ENCODE data around the gene SNHG17. TPM values are rescaled to one million over a fixed set of nuclear protein-coding genes. Genes with fewer than 3 reads are reported as not detected.
A peak's percentile ranks its signal among the peaks of the same experiment; 100 is the strongest.

The SNHG17 gene
- polyA plus RNA-seq, 2 of the 4 experiments (the other 2 are of a cell fraction) = 125 to 154 TPM

DNA sequence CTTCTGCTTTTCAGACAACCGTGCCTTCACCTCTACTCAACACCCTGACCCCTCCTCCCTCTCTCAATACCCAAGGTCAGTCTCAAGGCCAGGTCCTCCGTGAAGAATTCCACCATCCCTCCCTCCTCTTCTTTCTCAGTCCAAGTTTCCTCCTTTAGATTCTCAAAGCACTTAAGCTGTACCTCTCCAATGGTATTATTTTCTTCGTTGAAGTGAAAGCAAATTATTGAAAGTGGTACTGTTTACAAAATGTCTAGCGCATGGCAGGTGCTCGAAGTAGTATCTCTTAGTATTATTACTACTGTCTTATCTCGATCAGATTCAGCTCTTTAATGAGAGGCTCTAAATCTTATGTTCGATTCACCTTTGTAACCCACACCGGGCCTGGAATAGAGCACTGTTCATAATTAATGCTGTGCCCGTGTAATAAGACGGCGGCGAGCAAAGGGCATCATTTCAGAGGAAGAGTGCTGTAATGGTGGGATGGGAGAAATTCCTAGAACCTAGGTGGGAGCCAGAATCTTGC lies 36.9 kb upstream of the SNHG17 start:
- CTCF ChIA-PET = interaction anchor here (0.7 to 11.1 kb wide), 18 partner anchors 9 to 152 kb away, joined by 3 to 110 read pairs (median 4); partner anchors contain the start of gene SNHG17
- Histone ChIP-seq H3K9me3 (no peaks in the 10 kb centered on the region), H3K4me1 (peaks cover 18% of the 10 kb centered on the region), H3K4me2 (peak overlapping the region; percentile 76), H3K4me3 (peak overlapping the region; percentile 89), H3K27ac (peak overlapping the region; percentile 68 to 74)
- FAIRE-seq = no peak
- no peak for DNase-seq (ENCODE audit: low read depth in 1 of 2, low spot score in 1 of 2)
- POLR2A ChIA-PET = interaction anchor here (0.9 to 2.0 kb wide), 8 partner anchors 12 to 113 kb away, joined by 3 to 30 read pairs (median 4); partner anchors contain the start of gene SNHG17
- WGBS (ENCODE audit: missing lambda C conversion rate) = 25% methylated on average over 12 of the region's 12 CpGs
- TF ChIP-seq, protein P1, sequence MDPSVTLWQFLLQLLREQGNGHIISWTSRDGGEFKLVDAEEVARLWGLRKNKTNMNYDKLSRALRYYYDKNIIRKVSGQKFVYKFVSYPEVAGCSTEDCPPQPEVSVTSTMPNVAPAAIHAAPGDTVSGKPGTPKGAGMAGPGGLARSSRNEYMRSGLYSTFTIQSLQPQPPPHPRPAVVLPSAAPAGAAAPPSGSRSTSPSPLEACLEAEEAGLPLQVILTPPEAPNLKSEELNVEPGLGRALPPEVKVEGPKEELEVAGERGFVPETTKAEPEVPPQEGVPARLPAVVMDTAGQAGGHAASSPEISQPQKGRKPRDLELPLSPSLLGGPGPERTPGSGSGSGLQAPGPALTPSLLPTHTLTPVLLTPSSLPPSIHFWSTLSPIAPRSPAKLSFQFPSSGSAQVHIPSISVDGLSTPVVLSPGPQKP (IDR thresholded peaks at IDR 0.05; ENCODE audit: low read depth, low read length) = no peak
- TF ChIP-seq HOXB13 (CRISPR knock-in tag; IDR thresholded peaks at IDR 0.05; ENCODE audit: low read depth) (no peak), KDM5A (IDR thresholded peaks at IDR 0.05) (no peak), POLR2A (IDR thresholded peaks at IDR 0.05; ENCODE audit: low read length) (no peak), EHF (CRISPR knock-in tag; IDR thresholded peaks at IDR 0.05) (no peak), MAZ (IDR thresholded peaks at IDR 0.05; ENCODE audit: borderline replicate concordance, low read depth, low read length) (no peak), MAFK (IDR thresholded peaks at IDR 0.05; ENCODE audit: partially characterized antibody) (no peak), NFE2L2 (conservative IDR thresholded peaks at IDR 0.05; ENCODE audit: low read length) (no peak), SREBF2 (IDR thresholded peaks at IDR 0.05) (no peak), ZNF302 (CRISPR knock-in tag; IDR thresholded peaks at IDR 0.05) (no peak), ZFP36 (IDR thresholded peaks at IDR 0.05; ENCODE audit: borderline replicate concordance, partially characterized antibody) (no peak), HDAC2 (IDR thresholded peaks at IDR 0.05) (no peak), CBX2 (IDR thresholded peaks at IDR 0.05; ENCODE audit: borderline replicate concordance, low read depth) (no peak), HOXA7 (CRISPR knock-in tag; IDR thresholded peaks at IDR 0.05) (no peak), BHLHE40 (IDR thresholded peaks at IDR 0.05; ENCODE audit: low read depth, low read length) (no peak), CBX8 (IDR thresholded peaks at IDR 0.05) (no peak)
- TF ChIP-seq, protein P2, sequence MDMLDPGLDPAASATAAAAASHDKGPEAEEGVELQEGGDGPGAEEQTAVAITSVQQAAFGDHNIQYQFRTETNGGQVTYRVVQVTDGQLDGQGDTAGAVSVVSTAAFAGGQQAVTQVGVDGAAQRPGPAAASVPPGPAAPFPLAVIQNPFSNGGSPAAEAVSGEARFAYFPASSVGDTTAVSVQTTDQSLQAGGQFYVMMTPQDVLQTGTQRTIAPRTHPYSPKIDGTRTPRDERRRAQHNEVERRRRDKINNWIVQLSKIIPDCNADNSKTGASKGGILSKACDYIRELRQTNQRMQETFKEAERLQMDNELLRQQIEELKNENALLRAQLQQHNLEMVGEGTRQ (IDR thresholded peaks at IDR 0.05) = no peak
- TF ChIP-seq, protein P3, sequence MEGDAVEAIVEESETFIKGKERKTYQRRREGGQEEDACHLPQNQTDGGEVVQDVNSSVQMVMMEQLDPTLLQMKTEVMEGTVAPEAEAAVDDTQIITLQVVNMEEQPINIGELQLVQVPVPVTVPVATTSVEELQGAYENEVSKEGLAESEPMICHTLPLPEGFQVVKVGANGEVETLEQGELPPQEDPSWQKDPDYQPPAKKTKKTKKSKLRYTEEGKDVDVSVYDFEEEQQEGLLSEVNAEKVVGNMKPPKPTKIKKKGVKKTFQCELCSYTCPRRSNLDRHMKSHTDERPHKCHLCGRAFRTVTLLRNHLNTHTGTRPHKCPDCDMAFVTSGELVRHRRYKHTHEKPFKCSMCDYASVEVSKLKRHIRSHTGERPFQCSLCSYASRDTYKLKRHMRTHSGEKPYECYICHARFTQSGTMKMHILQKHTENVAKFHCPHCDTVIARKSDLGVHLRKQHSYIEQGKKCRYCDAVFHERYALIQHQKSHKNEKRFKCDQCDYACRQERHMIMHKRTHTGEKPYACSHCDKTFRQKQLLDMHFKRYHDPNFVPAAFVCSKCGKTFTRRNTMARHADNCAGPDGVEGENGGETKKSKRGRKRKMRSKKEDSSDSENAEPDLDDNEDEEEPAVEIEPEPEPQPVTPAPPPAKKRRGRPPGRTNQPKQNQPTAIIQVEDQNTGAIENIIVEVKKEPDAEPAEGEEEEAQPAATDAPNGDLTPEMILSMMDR (IDR thresholded peaks at IDR 0.05) = no peak
- TF ChIP-seq, protein P4, sequence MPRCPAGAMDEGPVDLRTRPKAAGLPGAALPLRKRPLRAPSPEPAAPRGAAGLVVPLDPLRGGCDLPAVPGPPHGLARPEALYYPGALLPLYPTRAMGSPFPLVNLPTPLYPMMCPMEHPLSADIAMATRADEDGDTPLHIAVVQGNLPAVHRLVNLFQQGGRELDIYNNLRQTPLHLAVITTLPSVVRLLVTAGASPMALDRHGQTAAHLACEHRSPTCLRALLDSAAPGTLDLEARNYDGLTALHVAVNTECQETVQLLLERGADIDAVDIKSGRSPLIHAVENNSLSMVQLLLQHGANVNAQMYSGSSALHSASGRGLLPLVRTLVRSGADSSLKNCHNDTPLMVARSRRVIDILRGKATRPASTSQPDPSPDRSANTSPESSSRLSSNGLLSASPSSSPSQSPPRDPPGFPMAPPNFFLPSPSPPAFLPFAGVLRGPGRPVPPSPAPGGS (IDR thresholded peaks at IDR 0.05) = no peak
- no peak; a peak in 4 of 6 replicates for ATAC-seq

DNA sequence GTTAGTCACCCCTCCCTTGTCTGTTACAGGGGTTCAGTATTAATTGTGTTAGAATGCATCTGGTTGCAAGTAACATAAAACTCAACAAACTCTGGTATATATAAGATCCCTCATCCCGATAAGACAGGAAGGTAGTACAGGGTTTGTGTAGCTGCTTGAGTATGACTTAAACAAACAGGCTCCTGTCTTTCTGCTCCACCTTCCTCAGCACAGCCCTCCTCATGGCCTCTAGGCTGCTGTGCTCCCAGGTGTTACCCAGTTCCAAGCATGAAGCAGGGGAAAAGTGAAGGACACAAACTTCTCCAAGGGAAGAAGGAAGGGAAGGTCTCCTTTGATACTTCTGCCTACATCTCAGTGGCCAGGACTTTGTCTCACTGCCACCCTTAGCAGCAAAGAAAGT lies 36.1 kb upstream of the SNHG17 start:
- H3K4me1 ChIP-seq = peaks cover 18% of the 10 kb centered on the region
- TF ChIP-seq ZSCAN20 (CRISPR knock-in tag; IDR thresholded peaks at IDR 0.05) = no peak
- no peak for TF ChIP-seq MAFK (IDR thresholded peaks at IDR 0.05; ENCODE audit: partially characterized antibody)
- TF ChIP-seq ESRRA (IDR thresholded peaks at IDR 0.05; ENCODE audit: borderline replicate concordance, low read length) = no peak
- TF ChIP-seq, protein P5, sequence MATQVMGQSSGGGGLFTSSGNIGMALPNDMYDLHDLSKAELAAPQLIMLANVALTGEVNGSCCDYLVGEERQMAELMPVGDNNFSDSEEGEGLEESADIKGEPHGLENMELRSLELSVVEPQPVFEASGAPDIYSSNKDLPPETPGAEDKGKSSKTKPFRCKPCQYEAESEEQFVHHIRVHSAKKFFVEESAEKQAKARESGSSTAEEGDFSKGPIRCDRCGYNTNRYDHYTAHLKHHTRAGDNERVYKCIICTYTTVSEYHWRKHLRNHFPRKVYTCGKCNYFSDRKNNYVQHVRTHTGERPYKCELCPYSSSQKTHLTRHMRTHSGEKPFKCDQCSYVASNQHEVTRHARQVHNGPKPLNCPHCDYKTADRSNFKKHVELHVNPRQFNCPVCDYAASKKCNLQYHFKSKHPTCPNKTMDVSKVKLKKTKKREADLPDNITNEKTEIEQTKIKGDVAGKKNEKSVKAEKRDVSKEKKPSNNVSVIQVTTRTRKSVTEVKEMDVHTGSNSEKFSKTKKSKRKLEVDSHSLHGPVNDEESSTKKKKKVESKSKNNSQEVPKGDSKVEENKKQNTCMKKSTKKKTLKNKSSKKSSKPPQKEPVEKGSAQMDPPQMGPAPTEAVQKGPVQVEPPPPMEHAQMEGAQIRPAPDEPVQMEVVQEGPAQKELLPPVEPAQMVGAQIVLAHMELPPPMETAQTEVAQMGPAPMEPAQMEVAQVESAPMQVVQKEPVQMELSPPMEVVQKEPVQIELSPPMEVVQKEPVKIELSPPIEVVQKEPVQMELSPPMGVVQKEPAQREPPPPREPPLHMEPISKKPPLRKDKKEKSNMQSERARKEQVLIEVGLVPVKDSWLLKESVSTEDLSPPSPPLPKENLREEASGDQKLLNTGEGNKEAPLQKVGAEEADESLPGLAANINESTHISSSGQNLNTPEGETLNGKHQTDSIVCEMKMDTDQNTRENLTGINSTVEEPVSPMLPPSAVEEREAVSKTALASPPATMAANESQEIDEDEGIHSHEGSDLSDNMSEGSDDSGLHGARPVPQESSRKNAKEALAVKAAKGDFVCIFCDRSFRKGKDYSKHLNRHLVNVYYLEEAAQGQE (IDR thresholded peaks at IDR 0.05) = no peak
- TF ChIP-seq CBX8 (IDR thresholded peaks at IDR 0.05) = no peak
- FAIRE-seq (no peak), DNase-seq (ENCODE audit: low read depth in 1 of 2, low spot score in 1 of 2) (no peak), ATAC-seq (no peak)
- H3K4me3 ChIP-seq = no peak overlapping the region
- no peaks in the 10 kb centered on the region for H3K9me3 ChIP-seq
- WGBS (ENCODE audit: missing lambda C conversion rate) = 71% methylated on average over 1 of the region's 1 CpG
- CTCF ChIA-PET = interaction anchor here (1.2 to 11.1 kb wide), 6 partner anchors 13 to 64 kb away, joined by 3 to 110 read pairs (median 12); partner anchors contain the start of gene SNHG17
- no peak overlapping the region; a peak in 1 of 6 replicates for H3K27ac ChIP-seq
- POLR2A ChIA-PET = no interaction called here
- H3K4me2 ChIP-seq = no peak overlapping the region

Data from A549 (cell line).